Neural progenitor cell (in vitro differentiated cells): ENCODE data around the gene NBEA.

Source experiments
- CTCF ChIP-seq: fragments of 200-600 bp; sonication (generic); IDR thresholded peaks from 2 replicates; pipeline ENCODE4 v1.5.1; 2017; ENCODE audit warnings: antibody characterized with exemption, mild to moderate bottlenecking
- EZH2 ChIP-seq: fragments of 200-600 bp; sonication (generic); IDR thresholded peaks from 2 replicates; pipeline ENCODE4 v1.6.1; 2017; ENCODE audit warnings: antibody characterized with exemption, mild to moderate bottlenecking, moderate library complexity
- EZH2phosphoT487 ChIP-seq: fragments of 200-600 bp; sonication (generic); IDR thresholded peaks from 2 replicates; pipeline ENCODE4 v1.6.1; 2017; ENCODE audit warnings: antibody characterized with exemption

- TF ChIP-seq CTCF (no peak), EZH2 (no peak), EZH2phosphoT487 (no peak)
Observed at GRCh38 chr13:34939771-34940170, 2.3 kb upstream of the NBEA start.
